Activated T-cell treated with anti-CD3 and anti-CD28 coated beads, Interleukin-2, amount 50 U/mL, for 72 hours (primary cell): ENCODE results near the gene CFAP90. TPM values are rescaled to one million over a fixed set of nuclear protein-coding genes. Genes with fewer than 3 reads are reported as not detected.

Source experiments
- ATAC-seq, 2 donors: fragments of 150-1000 bp; cut with Tn5 transposase; replicated peaks in 1 of 2; 2 replicates each; pipeline ENCODE4 v1.10.0; 2021; ENCODE audit warnings: moderate library complexity in 2 of 2, mild to moderate bottlenecking in 1 of 2
- DNase-seq, 2 donors: peaks; one replicate each; pipeline ENCODE4 v3.0.0; 2021 to 2022; ENCODE audit warnings: mixed read lengths in 1 of 2
- H3K27ac Mint-ChIP-seq: one replicate; pipeline ENCODE4 v1.8.0; 2022; ENCODE audit warnings: mild to moderate bottlenecking, moderate library complexity, mixed read lengths
- H3K27me3 Mint-ChIP-seq: one replicate; pipeline ENCODE4 v1.8.0; 2022; ENCODE audit warnings: low read depth, mixed read lengths
- H3K36me3 Mint-ChIP-seq, 2 donors: one replicate each; pipeline ENCODE4 v1.8.0; 2022; ENCODE audit warnings: mixed read lengths in 2 of 2, mild to moderate bottlenecking in 1 of 2; ENCODE audit not compliant: insufficient read depth in 2 of 2
- H3K4me1 Mint-ChIP-seq: one replicate; pipeline ENCODE4 v1.8.0; 2022; ENCODE audit warnings: low read depth, mixed read lengths
- H3K4me3 Mint-ChIP-seq, 2 donors: one replicate each; pipeline ENCODE4 v1.8.0; 2022; ENCODE audit warnings: mild to moderate bottlenecking in 2 of 2, mixed read lengths in 2 of 2, moderate library complexity in 2 of 2
- H3K9me3 Mint-ChIP-seq, 2 donors: one replicate each; pipeline ENCODE4 v1.8.0; 2022; ENCODE audit warnings: mixed read lengths in 2 of 2
- total RNA-seq, 2 donors: library from RNA; stranded (reverse); gene quantifications; one replicate each; pipeline ENCODE4 v1.2.3, GENCODE V29; 2022

Gene CFAP90
- not detected for total RNA-seq

- Mint-ChIP-seq H3K4me1 (peaks cover 16% of the 10 kb centered on the region), H3K27ac (no peak within 1 kb of the TSS)
- peak in 1 of 2 donors; percentile 11 for DNase-seq
These were observed at the start of gene CFAP90 for GRCh38 chr5:7850395-7851239. Gene CFAP90, minus strand, starts transcription at chr5:7851133. Its CDS starts 112 bp downstream, at chr5:7851021.

GRCh38 chr5:7897014-7897600 is 46.2 kb upstream of the CFAP90 start:
- ATAC-seq (peak in 1 of 2 donors; percentile 53), DNase-seq (peak; percentile 21 to 36)
- no peak overlapping the region for H3K27ac Mint-ChIP-seq

More at GRCh38 chr5:7850395-7851239, at the start of gene CFAP90:
- peak; percentile 53 to 76 for ATAC-seq
- Mint-ChIP-seq H3K9me3 (peaks cover 2% of the 10 kb centered on the region in 2 donors), H3K36me3 (peaks cover 2 to 3% of the 10 kb centered on the region in 2 donors), H3K27me3 (peaks cover 25% of the 10 kb centered on the region), H3K4me3 (peak within 1 kb of the TSS; percentile 70 to 80)

DNA sequence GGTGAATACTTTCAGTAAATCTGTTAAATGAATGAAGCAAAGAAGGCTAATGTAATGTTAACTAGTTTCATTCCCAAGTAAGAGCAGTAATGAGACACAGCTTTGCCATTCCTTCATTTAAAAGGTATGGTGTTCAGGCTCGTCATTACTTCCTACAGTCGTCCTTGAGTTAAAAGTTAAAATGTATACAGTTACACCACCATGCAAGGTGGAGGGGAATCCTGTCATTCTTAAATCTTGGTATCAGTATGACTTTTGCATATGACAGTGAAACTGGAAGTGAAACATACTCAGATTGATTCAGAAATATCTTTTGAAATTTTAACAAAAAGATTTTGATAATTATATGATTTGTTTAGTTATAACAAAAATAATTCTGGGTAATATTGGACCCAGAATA is 43.9 kb upstream of the CFAP90 start:
- DNase-seq = no peak
- peaks cover 25% of the 10 kb centered on the region for H3K4me1 Mint-ChIP-seq
- H3K27me3 Mint-ChIP-seq = no peaks in the 10 kb centered on the region
- peaks cover 14 to 62% of the 10 kb centered on the region in 2 donors for H3K36me3 Mint-ChIP-seq
- H3K4me3 Mint-ChIP-seq = peak overlapping the region in 1 of 2 donors; percentile 29
- peak; percentile 89 to 96 for ATAC-seq
- no peaks in the 10 kb centered on the region for H3K9me3 Mint-ChIP-seq
- no peak overlapping the region for H3K27ac Mint-ChIP-seq

More at GRCh38 chr5:7897014-7897600, 46.2 kb upstream of the CFAP90 start:
- Mint-ChIP-seq H3K27me3 (no peaks in the 10 kb centered on the region), H3K4me1 (peaks cover 28% of the 10 kb centered on the region), H3K9me3 (no peaks in the 10 kb centered on the region), H3K4me3 (no peak overlapping the region), H3K36me3 (peaks cover 16 to 67% of the 10 kb centered on the region in 2 donors)

DNA sequence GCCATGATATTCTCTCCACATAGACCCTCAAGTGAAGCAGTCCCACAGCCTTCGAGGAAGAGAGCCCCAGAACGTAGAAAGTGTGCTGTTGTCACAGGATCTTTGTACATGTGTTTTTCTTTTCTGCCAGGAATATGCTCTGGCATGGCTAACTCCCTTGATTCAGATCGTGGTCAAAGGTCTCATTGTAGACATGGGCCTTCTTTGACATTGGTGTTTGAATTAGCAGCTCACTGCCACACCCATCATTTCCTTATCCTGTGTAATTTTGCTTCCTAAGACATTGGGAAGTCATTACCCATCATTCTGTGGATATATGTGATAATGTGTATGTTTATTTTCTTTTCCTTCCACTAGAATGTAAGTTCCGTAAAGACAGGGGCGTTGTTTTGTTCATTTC is 43.5 kb upstream of the CFAP90 start:
- no peaks in the 10 kb centered on the region for H3K9me3 Mint-ChIP-seq
- H3K27me3 Mint-ChIP-seq = no peaks in the 10 kb centered on the region
- H3K4me3 Mint-ChIP-seq = peak overlapping the region in 1 of 2 donors; percentile 29
- H3K27ac Mint-ChIP-seq = no peak overlapping the region
- DNase-seq (no peak), ATAC-seq (no peak)
- H3K4me1 Mint-ChIP-seq = peaks cover 25% of the 10 kb centered on the region
- H3K36me3 Mint-ChIP-seq = peaks cover 16 to 61% of the 10 kb centered on the region in 2 donors

- no peak overlapping the region for H3K4me3 Mint-ChIP-seq
- peaks cover 7% of the 10 kb centered on the region for H3K4me1 Mint-ChIP-seq
- no peaks in the 10 kb centered on the region for H3K27me3 Mint-ChIP-seq
- no peak overlapping the region for H3K27ac Mint-ChIP-seq
- no peaks in the 10 kb centered on the region for H3K9me3 Mint-ChIP-seq
- peaks cover 3 to 46% of the 10 kb centered on the region in 2 donors for H3K36me3 Mint-ChIP-seq
- no peak for DNase-seq
- no peak for ATAC-seq
These were observed 38.0 kb upstream of the CFAP90 start for GRCh38 chr5:7888901-7889300.

GRCh38 chr5:7886849-7887475 is 36.0 kb upstream of the CFAP90 start:
- peaks cover 10 to 44% of the 10 kb centered on the region in 2 donors for H3K36me3 Mint-ChIP-seq
- H3K4me1 Mint-ChIP-seq = peaks cover 2% of the 10 kb centered on the region
- no peaks in the 10 kb centered on the region for H3K9me3 Mint-ChIP-seq
- no peak for DNase-seq
- H3K27me3 Mint-ChIP-seq = no peaks in the 10 kb centered on the region
- no peak for ATAC-seq
- no peak overlapping the region for H3K4me3 Mint-ChIP-seq
- peak overlapping the region; percentile 46 for H3K27ac Mint-ChIP-seq

DNA sequence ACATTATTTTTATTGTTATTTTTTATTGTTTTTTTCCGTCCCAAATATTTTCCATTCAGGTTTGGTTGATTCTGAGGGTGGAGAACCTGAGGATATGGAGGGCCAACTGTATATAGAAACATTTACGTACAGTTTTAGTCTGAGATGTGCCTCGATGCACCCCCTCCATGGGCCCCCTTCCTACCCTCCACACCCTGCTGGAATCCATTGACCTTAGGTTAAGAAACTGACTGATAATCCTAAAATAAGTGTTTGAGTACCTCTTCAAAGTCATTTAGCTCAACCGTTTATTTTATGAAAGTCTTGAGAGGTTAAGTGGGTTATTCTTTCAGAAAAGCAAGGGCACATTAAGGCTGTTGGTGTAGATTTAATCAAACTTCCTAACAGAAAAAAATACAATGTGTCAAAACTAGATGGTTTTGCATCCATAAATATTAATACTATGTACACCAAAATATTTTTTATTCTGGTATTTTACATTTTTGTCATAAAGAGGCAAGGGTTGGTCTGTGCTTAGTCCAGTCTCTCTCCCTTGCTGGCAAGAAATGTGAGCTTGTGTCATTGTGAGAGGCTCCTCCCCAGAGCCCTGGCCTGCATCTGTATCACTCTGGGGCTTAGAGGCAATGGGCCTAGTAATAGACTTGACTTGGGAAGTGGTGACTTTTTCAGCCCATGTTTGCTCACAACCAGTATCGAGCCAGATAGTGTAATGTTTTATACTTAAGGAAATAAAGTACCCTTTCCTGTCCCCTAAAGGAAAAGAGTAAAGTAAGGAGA is 33.7 kb upstream of the CFAP90 start:
- DNase-seq (no peak), ATAC-seq (no peak)
- Mint-ChIP-seq H3K36me3 (peaks cover 17 to 48% of the 10 kb centered on the region in 2 donors), H3K9me3 (no peaks in the 10 kb centered on the region), H3K4me1 (peaks cover 13% of the 10 kb centered on the region), H3K27ac (no peak overlapping the region), H3K27me3 (no peaks in the 10 kb centered on the region), H3K4me3 (no peak overlapping the region)

- H3K9me3 Mint-ChIP-seq = no peaks in the 10 kb centered on the region
- peaks cover 28% of the 10 kb centered on the region for H3K4me1 Mint-ChIP-seq
- H3K27me3 Mint-ChIP-seq = no peaks in the 10 kb centered on the region
- H3K27ac Mint-ChIP-seq = no peak overlapping the region
- H3K4me3 Mint-ChIP-seq = no peak overlapping the region
- H3K36me3 Mint-ChIP-seq = peaks cover 16 to 45% of the 10 kb centered on the region in 2 donors
- no peak for DNase-seq
- no peak for ATAC-seq
These were observed 32.0 kb upstream of the CFAP90 start for GRCh38 chr5:7882926-7883325.

GRCh38 chr5:7881816-7882215 is 30.9 kb upstream of the CFAP90 start:
- Mint-ChIP-seq H3K4me3 (no peak overlapping the region), H3K27me3 (no peaks in the 10 kb centered on the region), H3K27ac (no peak overlapping the region), H3K9me3 (no peaks in the 10 kb centered on the region), H3K36me3 (peaks cover 19 to 47% of the 10 kb centered on the region in 2 donors), H3K4me1 (peaks cover 39% of the 10 kb centered on the region)
- no peak for DNase-seq
- ATAC-seq = no peak

DNA sequence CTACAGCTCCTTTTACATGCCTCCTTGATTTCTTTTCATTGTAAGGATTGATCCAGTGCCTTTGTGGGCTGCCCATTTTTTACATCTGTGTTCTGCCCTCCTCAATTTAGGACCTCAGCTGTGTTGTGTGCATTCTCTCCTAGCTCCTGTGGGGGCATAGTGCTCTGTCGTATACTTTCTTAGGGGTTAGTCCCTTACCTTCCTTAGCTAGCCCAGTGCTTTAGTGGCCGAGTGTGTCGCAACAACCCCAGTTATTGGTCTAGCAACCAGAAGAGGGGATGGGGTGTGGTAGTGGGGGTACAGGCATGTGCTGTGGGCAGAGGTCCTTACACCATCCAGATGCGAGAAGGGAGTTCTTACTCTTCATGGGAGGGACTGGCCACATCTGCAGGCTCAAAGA is 30.2 kb upstream of the CFAP90 start:
- Mint-ChIP-seq H3K4me3 (no peak overlapping the region), H3K36me3 (peaks cover 26 to 47% of the 10 kb centered on the region in 2 donors), H3K9me3 (no peaks in the 10 kb centered on the region), H3K4me1 (peaks cover 46% of the 10 kb centered on the region), H3K27me3 (no peaks in the 10 kb centered on the region), H3K27ac (no peak overlapping the region)
- no peak for ATAC-seq
- DNase-seq = no peak

DNA sequence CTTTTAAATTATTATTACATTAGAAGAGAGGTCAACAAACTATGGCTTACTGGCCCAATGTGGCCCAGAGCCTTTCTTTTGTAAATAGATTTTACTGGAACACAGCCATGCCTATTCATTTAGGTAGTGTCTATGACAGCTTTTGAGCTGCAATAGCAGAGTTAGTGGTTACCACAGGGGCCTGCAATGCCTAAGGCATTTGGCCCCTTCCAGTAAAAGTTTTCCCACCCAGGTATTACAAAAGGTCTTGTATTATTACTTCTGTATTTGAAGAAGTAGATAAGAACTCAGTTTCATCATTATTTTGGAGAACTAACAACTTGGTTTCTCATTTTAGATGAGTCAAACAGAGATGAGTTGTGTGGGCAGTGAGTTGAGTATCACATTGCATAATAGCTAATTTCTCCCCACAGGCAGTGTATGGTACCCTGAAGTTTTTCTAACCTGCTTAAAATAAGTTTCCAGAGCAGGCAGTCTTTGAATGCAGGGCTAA is 27.5 kb upstream of the CFAP90 start:
- Mint-ChIP-seq H3K27me3 (no peaks in the 10 kb centered on the region), H3K27ac (peak overlapping the region; percentile 92), H3K4me3 (peak overlapping the region; percentile 64 to 77), H3K36me3 (peaks cover 27 to 46% of the 10 kb centered on the region in 2 donors), H3K4me1 (peaks cover 60% of the 10 kb centered on the region), H3K9me3 (no peaks in the 10 kb centered on the region)
- ATAC-seq (peak; percentile 80), DNase-seq (peak; percentile 24 to 49)

- peak overlapping the region; percentile 64 to 77 for H3K4me3 Mint-ChIP-seq
These were observed 26.9 kb upstream of the CFAP90 start for GRCh38 chr5:7877851-7878250.

More at GRCh38 chr5:7877851-7878250, 26.9 kb upstream of the CFAP90 start:
- DNase-seq (no peak), ATAC-seq (peak; percentile 2 to 4)
- Mint-ChIP-seq H3K9me3 (no peaks in the 10 kb centered on the region), H3K4me1 (peaks cover 66% of the 10 kb centered on the region), H3K36me3 (peaks cover 22 to 41% of the 10 kb centered on the region in 2 donors), H3K27me3 (no peaks in the 10 kb centered on the region), H3K27ac (peak overlapping the region; percentile 92)
